Pons (tissue), 1 donor: ENCODE data around the gene DLG5.

Experiments used
- DNase-seq: peaks from one replicate; pipeline ENCODE4 v3.0.0-alpha.2; 2016; ENCODE audit warnings: low spot score

The DLG5 gene

DNA sequence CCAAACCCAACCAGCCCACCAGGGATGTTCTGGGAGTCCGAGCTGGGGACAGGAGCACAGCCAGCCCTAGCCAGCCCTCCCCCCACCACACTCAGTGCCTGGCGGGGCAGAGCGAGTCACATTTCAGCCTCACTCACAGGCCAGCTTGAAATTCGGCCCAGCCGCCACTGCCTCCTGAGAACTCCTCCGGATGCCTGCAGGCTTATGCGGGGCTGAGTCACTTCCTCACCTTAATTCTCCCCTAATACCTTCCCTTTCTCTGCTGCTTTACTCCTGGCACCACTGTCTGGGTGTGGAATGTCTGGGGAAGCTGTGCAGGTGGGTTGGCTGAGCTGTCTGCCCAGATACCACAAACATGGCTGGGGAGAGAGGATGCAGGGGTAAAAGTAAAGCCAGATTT is 22.6 kb upstream of the DLG5 start:
- no peak for DNase-seq

DNA sequence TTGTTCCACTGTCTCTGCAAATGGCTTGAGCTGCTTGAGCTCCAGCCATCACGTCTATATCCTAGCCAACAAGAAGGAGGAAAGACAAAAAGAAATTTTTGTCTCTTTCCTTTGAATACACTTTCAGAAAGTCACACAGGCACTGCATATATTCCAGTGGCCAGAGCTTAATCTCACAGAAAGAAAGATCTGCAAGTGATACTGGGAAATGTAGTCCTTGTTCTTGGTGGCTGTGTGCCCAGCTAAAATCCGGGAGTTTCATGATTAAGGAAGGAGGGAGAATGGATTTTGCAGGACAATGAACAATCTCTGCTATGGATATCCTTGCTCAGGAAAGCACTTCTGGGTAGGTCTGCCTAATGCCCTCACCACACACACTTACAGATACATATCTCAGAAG is 19.5 kb upstream of the DLG5 start:
- no peak for DNase-seq

DNA sequence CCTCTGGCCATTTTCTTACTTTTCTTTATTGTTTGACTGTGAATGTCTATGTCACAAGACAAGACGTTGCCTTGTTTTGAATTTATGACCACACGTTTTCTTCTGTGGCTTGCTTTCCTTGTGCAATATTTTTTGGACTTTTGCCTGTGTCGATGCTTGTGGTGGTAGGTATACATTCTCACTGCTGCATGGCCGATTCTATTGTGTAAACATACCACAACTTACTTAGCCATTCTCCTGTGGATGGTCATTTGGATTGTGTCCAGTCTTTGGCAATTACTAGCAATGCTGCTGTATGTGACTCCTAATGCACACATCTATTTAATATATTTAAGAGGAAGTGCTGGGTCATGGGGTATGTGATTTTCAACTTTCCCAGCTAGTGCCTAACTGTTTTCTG is 18.0 kb upstream of the DLG5 start:
- no peak for DNase-seq

- no peak for DNase-seq
Observed at GRCh38 chr10:77943121-77943901, 16.8 kb upstream of the DLG5 start.

DNA sequence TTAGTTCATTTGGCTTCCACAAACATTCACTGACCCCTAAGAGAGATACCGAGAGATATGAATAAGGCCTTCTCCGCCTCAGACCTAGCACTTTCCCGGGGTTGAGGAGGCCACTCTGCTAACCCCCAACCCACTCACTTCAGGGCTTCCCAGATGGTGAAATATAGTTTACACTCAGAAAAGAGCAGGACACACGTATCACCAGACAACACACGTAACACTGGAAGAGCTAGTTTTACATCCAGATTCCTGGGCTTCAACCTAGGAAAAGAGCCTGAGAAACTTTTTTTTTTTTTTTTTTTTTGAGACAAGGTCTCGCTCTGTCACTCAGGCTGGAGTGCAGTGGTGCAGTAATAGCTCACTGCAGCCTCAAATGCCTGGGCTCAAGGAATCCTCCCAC is 15.2 kb upstream of the DLG5 start:
- no peak for DNase-seq

DNA sequence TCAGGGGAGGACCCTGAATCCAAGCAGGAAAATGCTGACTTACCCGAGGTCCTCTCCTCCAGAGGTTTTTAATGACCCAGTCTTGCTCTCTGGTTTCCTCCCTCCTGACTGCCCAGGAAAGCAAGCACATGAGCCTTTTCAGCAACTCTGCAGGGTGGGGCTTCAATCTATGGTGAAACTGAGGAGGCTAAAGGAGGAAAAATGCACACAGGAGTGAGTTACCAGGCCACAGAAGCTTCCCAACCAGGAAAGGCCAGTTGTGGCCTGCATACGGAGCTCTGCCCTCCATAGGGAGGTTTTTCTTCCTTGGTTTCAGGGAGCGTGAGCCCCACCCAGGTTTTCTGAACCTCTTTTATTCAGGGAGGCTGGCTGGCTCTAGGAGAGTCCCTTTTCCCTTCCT is 14.1 kb upstream of the DLG5 start:
- no peak for DNase-seq

GRCh38 chr10:77940225-77940624 is 13.7 kb upstream of the DLG5 start:
- no peak for DNase-seq

DNA sequence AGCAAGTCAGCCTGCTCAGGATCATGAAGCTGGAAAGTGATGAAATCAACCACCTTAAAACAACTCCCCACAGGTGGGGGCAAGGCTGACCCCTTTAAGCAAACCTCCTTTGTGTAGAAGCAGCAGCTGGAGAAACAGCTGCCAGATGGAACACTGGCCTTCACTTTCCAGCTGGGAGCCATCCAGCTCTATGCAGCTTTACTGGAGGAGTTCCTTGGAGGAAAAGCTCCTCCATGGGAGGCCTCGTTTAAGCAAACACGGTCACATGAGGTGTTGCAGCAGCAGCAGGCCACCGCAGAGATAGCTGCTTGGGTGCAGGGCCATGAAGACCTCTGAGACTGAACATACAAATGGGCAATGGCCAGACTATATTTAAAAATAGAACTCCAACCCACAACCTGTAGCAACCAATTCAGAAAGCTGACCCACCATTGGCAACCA is 13.0 kb upstream of the DLG5 start:
- no peak for DNase-seq

DNA sequence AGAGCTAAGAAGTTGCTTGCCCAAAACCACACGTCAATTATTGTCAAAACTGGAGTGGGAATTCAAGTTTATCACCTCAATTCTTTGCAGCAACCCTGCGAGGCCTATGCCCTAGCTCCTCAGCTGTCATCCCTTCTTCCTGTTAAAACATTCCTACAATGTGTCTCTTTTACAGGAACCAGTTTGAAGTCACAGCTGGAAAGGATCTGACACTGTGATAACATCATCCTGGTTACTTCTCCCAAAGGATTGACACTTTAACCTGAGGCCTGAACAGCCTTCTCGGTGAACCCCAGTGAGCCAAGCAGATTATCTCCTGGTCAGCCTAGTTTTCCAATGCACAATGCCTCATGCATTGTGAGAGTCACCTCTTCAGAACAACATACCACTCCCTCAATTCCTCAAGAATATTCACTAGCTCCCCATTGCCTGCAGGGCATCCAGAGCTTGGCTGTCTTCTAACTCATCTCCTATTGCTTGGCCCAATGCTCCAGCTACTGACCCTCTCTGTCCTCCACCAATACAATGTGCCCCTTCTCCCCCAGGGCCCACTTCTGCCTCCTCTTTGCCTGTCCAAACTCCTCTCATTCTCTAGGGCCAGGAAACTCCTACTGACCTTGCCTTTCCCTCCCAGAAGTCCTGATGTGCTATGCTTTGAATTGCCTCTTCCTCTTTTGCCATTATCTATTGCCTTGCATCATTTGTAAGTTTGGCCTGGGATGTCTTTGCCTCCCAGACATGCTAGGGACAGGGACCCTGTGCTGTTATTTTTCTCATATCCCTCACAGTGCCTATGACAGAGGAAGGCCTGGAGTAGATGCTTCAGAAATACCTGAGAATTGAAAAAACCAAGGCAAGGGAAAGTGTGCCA is 10.4 kb upstream of the DLG5 start:
- DNase-seq, result no peak

GRCh38 chr10:77932016-77932715 is 5.6 kb upstream of the DLG5 start:
- no peak for DNase-seq

DNA sequence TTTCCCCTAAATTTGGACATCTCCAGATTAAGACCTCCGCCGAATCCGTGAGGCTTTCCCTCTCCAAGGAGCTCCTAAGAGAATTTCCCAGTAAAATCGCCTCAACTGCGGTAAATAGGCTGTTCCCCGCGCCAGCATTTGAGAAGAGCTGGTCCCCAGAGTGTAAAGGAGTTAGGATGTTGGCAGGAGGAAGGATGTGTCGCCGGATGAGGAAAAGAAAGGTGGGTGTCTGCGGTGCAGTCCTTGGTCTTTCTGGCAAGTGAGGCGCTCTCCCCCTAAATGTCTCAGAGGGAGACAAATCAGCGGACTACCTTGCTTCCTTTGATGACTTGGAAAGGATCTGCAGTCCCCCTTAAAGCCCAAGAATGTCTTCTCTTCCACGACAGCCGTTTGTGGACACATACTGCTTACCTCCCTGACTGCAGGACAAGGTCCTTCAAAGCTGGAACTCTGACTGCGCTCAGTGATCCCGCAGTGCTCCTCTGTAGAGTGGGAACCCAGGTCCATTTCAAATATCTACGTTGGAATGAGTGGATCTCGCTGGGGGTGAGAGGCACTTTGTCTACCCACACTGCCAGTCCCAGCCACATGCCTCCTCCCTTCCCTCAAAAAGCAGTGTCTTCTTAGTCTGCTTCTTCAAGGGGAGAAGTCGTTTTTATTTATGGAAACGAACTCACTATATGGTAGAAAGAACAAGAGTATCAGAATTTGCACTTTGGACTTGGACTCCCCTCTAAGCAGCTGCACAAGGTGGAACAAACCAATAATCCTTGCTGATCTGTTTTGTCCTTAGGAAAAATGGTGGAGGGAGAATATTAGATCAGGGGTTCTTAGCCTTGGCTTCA is 1.1 kb upstream of the DLG5 start:
- DNase-seq, result no peak

- DNase-seq, result no peak
Observed at GRCh38 chr10:77925795-77926565, 575 bp downstream of the DLG5 start.

- peak; percentile 52 for DNase-seq
Observed at GRCh38 chr10:77925410-77925794, 1.2 kb downstream of the DLG5 start.

DNA sequence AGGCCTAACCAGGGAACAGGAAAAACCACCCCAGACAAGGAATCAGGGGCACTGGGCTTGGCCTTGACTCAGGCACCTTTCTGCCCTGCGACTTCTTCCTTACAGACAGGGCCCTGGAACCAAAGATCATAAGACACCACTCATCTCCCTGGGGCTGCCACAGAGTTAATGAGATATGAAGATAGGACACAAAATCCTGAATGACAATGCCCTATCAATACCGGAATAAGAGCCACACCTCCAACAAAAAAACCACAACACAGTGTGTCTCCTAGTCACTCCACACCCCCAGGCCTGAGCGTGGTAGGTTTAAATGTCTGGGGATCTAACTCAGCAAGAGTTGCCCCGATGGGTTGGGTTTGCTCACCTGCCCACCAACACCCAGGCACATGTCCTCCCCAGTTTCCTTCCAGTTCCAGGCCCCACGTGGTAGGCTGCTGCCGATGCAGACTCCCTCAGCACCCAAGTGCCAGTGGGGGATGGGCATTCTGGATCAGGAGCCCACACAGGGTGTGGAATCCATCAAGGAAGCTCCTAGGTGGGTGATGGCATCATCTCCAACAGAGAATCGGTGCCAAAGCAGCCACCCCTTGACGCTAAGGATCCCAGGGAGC is 3.9 kb downstream of the DLG5 start:
- DNase-seq, result no peak

GRCh38 chr10:77922055-77922454 is 4.5 kb downstream of the DLG5 start:
- DNase-seq, result no peak

GRCh38 chr10:77921395-77921794 is 5.2 kb downstream of the DLG5 start:
- DNase-seq, result no peak

- DNase-seq, result no peak
Observed at GRCh38 chr10:77920495-77920894, 6.1 kb downstream of the DLG5 start.

GRCh38 chr10:77919713-77920108 is 6.8 kb downstream of the DLG5 start:
- DNase-seq, result no peak

GRCh38 chr10:77915319-77916105 is 11.0 kb downstream of the DLG5 start:
- DNase-seq, result no peak

DNA sequence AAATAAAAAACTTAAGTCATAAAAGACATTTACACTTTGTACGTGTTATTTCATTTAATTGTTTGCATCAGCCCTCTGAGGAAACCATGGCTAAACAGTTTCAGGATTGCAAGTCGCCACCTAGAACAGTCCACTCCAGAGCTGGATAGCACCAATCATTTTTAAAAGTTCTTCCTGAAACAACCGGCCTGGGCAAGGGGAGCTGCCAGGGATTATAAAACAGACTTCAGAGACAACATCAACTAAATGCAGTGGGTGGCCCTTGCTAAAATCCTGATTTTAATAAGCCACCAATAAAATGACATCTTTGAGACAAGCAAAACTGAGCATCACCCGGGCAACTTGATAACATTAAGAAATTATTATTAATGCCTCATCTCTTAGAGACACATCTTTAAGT is 13.5 kb downstream of the DLG5 start:
- DNase-seq, result no peak
